Breast epithelium (tissue), 3 donors: Measurements from ENCODE around the gene RHBDF2.

Experiments used
- POLR2A ChIP-seq: fragments of 450-650 bp; IDR thresholded peaks from one replicate; pipeline ENCODE4 v1.6.1; 2016; ENCODE audit warnings: antibody characterized with exemption, mild to moderate bottlenecking, moderate library complexity
- TF ChIP-seq, protein P1 (sequence below), 3 donors: fragments of 450-650 bp; IDR thresholded peaks; one replicate each; pipeline ENCODE4 v1.5.1; 2016 to 2017; ENCODE audit warnings: antibody characterized with exemption in 3 of 3, mild to moderate bottlenecking in 3 of 3, moderate library complexity in 3 of 3

DNA sequence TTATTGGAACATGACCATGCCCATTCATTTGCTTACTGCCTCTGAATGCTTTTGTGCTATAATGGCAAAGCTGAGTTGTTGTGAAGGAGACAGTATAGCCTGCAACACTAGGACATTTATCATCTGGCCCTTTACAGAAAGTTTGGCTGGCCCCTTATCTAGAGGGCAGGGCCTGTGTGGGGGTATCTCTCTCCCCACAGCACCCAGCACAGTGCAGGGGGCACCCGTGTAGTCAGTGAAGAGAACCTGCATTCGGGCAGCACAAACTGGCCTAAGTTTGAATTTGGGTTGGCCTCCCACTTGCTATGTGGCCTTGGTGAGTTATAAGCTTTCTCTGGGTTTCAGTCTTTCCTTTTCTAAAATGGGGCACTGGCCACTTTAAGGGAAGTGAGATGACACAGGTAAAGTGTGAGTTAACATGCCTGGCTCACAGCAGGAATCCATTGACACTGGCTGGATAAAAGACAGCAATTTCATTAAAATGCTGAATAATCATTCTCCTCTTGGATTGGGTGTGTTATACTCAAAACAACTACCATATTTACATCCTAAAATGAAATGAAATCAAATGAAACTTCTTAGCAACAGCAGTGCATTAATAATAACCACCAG is 60.4 kb downstream of the RHBDF2 start:
- TF ChIP-seq, protein P1, sequence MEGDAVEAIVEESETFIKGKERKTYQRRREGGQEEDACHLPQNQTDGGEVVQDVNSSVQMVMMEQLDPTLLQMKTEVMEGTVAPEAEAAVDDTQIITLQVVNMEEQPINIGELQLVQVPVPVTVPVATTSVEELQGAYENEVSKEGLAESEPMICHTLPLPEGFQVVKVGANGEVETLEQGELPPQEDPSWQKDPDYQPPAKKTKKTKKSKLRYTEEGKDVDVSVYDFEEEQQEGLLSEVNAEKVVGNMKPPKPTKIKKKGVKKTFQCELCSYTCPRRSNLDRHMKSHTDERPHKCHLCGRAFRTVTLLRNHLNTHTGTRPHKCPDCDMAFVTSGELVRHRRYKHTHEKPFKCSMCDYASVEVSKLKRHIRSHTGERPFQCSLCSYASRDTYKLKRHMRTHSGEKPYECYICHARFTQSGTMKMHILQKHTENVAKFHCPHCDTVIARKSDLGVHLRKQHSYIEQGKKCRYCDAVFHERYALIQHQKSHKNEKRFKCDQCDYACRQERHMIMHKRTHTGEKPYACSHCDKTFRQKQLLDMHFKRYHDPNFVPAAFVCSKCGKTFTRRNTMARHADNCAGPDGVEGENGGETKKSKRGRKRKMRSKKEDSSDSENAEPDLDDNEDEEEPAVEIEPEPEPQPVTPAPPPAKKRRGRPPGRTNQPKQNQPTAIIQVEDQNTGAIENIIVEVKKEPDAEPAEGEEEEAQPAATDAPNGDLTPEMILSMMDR (IDR thresholded peaks at IDR 0.05) = no peak
- TF ChIP-seq POLR2A = no peak
